Coronary artery (tissue), 2 donors: ENCODE data around the gene HIVEP2.

Experiments used
- DNase-seq: peaks from one replicate; pipeline ENCODE4 v3.0.0-alpha.2; 2017; ENCODE audit warnings: low spot score
- H3K27ac ChIP-seq, 2 donors: fragments of 200-600 bp; sonication (generic); one replicate each; pipeline ENCODE4 v1.5.1; 2016 to 2019
- H3K4me3 ChIP-seq: fragments of 200-600 bp; sonication (generic); 2 replicates; pipeline ENCODE4 v1.5.1; 2016; ENCODE audit warnings: mild to moderate bottlenecking, moderate library complexity
- CTCF ChIP-seq: fragments of 200-600 bp; sonication (generic); IDR thresholded peaks from one replicate; pipeline ENCODE4 v1.5.1; 2019; ENCODE audit warnings: antibody characterized with exemption

The HIVEP2 gene

GRCh38 chr6:142918339-142919042 lies 26.5 kb downstream of the HIVEP2 start:
- H3K4me3 ChIP-seq: no peak overlapping the region
- H3K27ac ChIP-seq: no peak overlapping the region
- DNase-seq: no peak
- TF ChIP-seq CTCF: no peak

- no peak for DNase-seq
- no peak for TF ChIP-seq CTCF
- H3K27ac ChIP-seq: no peak overlapping the region
- no peak overlapping the region for H3K4me3 ChIP-seq
Measured at GRCh38 chr6:142916881-142917280, 28.1 kb downstream of the HIVEP2 start.

- no peak overlapping the region for H3K4me3 ChIP-seq
- H3K27ac ChIP-seq: no peak overlapping the region
- no peak for TF ChIP-seq CTCF
- DNase-seq: no peak
Measured at GRCh38 chr6:142914937-142915697, 29.9 kb downstream of the HIVEP2 start.

- Histone ChIP-seq H3K27ac (no peak overlapping the region), H3K4me3 (no peak overlapping the region)
- no peak for TF ChIP-seq CTCF
- no peak for DNase-seq
Measured at GRCh38 chr6:142914369-142914768, 30.6 kb downstream of the HIVEP2 start.

GRCh38 chr6:142913511-142914047 lies 31.4 kb downstream of the HIVEP2 start:
- no peak overlapping the region for H3K27ac ChIP-seq
- no peak for DNase-seq
- TF ChIP-seq CTCF: no peak
- no peak overlapping the region for H3K4me3 ChIP-seq

- Histone ChIP-seq H3K27ac (no peak overlapping the region), H3K4me3 (no peak overlapping the region)
- DNase-seq: no peak
- no peak for TF ChIP-seq CTCF
Measured at GRCh38 chr6:142913036-142913510, 31.9 kb downstream of the HIVEP2 start.
